Fibroblast of lung (primary cell): ENCODE results near the gene PRXL2A. TPM values are rescaled to one million over a fixed set of nuclear protein-coding genes. Genes with fewer than 3 reads are reported as not detected.

Experiments used
- DNase-seq, 2 donors: peaks; one replicate each; pipeline versions ENCODE4 v3.0.0 to v3.0.0-alpha.2; 2010; ENCODE audit warnings: low read depth in 2 of 2
- H2AFZ ChIP-seq: 2 replicates; pipeline ENCODE4 v1.5.1; 2012; ENCODE audit warnings: low read length, control low read depth, inconsistent platforms
- H3K27ac ChIP-seq: 2 replicates; pipeline ENCODE4 v1.5.1; 2011; ENCODE audit warnings: low read length, control low read depth; ENCODE audit not compliant: insufficient read depth
- H3K27me3 ChIP-seq: 2 replicates; pipeline ENCODE4 v1.5.1; 2011; ENCODE audit warnings: mild to moderate bottlenecking, low read length; ENCODE audit not compliant: control insufficient read depth, insufficient read depth
- H3K36me3 ChIP-seq: 2 replicates; pipeline ENCODE4 v1.5.1; 2011; ENCODE audit warnings: low read length; ENCODE audit not compliant: control insufficient read depth, insufficient read depth
- H3K4me1 ChIP-seq: 2 replicates; pipeline ENCODE4 v1.5.1; 2011; ENCODE audit warnings: low read length; ENCODE audit not compliant: control insufficient read depth, insufficient read depth; ENCODE audit errors: extremely low read depth
- H3K4me2 ChIP-seq: 2 replicates; pipeline ENCODE4 v1.5.1; 2011; ENCODE audit warnings: low read length, control low read depth; ENCODE audit not compliant: insufficient read depth; ENCODE audit errors: extremely low read depth
- H3K4me3 ChIP-seq, 4 experiments: fragments of 200-600 bp in 1 of 4; sonication (generic) in 1 of 4; replicated peaks in 1 of 4; 2 replicates each; pipeline ENCODE4 v1.5.1; 2011 to 2016; ENCODE audit warnings: low read length in 4 of 4, low read depth in 3 of 4, mild to moderate bottlenecking in 3 of 4, control low read depth in 2 of 4, inconsistent platforms in 1 of 4, mixed read lengths in 1 of 4; ENCODE audit not compliant: insufficient read depth in 1 of 4; ENCODE audit errors: control extremely low read depth in 1 of 4
- H3K79me2 ChIP-seq: 2 replicates; pipeline ENCODE4 v1.5.1; 2012; ENCODE audit warnings: mild to moderate bottlenecking, low read length, inconsistent platforms; ENCODE audit not compliant: control insufficient read depth, insufficient read depth
- H3K9ac ChIP-seq: 2 replicates; pipeline ENCODE4 v1.5.1; 2011; ENCODE audit warnings: mild to moderate bottlenecking, low read length, control low read depth; ENCODE audit not compliant: insufficient read depth
- H3K9me3 ChIP-seq: 2 replicates; pipeline ENCODE4 v1.5.1; 2012; ENCODE audit warnings: low read depth, low read length; ENCODE audit not compliant: control insufficient read depth, insufficient read depth
- H4K20me1 ChIP-seq: 2 replicates; pipeline ENCODE4 v1.5.1; 2011; ENCODE audit warnings: low read length; ENCODE audit not compliant: control insufficient read depth, insufficient read depth; ENCODE audit errors: extremely low read depth
- EZH2 ChIP-seq: IDR thresholded peaks from 2 replicates; pipeline ENCODE4 v1.5.1; 2012; ENCODE audit warnings: low read length, control low read depth, mild to moderate bottlenecking; ENCODE audit errors: missing control alignments
- polyA plus RNA-seq, 2 donors: library from polyadenylated mRNA; depleted of rRNA in 1 of 2; stranded (reverse) in 1 of 2; unstranded in 1 of 2; fragments of >200 nt; gene quantifications; 2 replicates each; pipeline ENCODE4 v1.2.1, GENCODE V29; 2011 to 2012; ENCODE audit warnings: missing spikeins in 1 of 2
- total RNA-seq: library from RNA; depleted of rRNA; stranded (reverse); fragments of >200 nt; gene quantifications from 2 replicates; pipeline ENCODE4 v1.2.1, GENCODE V29; 2014
- TF ChIP-seq, protein P1 (sequence below), 2 donors: IDR thresholded peaks in 1 of 2; conservative IDR thresholded peaks in 1 of 2; 1 replicate in 1 of 2; 2 replicates in 1 of 2; pipeline ENCODE4 v1.5.1; 2011 to 2012; ENCODE audit warnings: low read length in 2 of 2, control low read depth in 1 of 2, inconsistent platforms in 1 of 2, low read depth in 1 of 2, mild to moderate bottlenecking in 1 of 2

The PRXL2A gene
- total and polyA plus RNA-seq, 2 donors (not counting 1 experiment from before 2014, with no cell fraction given): 1.6 to 19.2 TPM

DNA sequence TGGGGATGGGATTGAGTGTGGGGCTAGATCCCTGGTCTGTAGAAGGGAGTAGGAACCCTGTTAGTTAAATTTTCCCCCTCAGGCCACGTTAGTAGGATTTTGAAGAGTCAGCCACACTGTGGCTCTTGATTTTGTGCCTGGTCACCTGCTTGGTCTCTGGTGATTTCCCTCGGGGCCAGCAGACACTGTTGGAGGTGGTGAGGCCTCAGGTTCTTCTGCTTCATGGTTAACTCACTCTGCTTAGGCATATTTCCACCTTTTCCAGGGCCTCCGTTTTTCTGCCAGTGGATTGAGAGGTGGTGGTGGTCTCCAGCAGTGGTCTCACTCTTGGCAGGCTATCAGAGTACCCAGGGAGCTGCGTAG, 49.9 kb downstream of the PRXL2A start:
- Histone ChIP-seq H3K27ac (no peak overlapping the region), H3K27me3 (no peaks in the 10 kb centered on the region), H3K4me1 (peaks cover 30% of the 10 kb centered on the region), H3K79me2 (peaks cover 71% of the 10 kb centered on the region), H3K36me3 (no peaks in the 10 kb centered on the region), H4K20me1 (no peaks in the 10 kb centered on the region), H3K9me3 (no peaks in the 10 kb centered on the region), H3K4me2 (no peak overlapping the region), H3K9ac (no peak overlapping the region), H2AFZ (no peak overlapping the region), H3K4me3 (no peak overlapping the region)
- TF ChIP-seq EZH2: no peak
- TF ChIP-seq, protein P1, sequence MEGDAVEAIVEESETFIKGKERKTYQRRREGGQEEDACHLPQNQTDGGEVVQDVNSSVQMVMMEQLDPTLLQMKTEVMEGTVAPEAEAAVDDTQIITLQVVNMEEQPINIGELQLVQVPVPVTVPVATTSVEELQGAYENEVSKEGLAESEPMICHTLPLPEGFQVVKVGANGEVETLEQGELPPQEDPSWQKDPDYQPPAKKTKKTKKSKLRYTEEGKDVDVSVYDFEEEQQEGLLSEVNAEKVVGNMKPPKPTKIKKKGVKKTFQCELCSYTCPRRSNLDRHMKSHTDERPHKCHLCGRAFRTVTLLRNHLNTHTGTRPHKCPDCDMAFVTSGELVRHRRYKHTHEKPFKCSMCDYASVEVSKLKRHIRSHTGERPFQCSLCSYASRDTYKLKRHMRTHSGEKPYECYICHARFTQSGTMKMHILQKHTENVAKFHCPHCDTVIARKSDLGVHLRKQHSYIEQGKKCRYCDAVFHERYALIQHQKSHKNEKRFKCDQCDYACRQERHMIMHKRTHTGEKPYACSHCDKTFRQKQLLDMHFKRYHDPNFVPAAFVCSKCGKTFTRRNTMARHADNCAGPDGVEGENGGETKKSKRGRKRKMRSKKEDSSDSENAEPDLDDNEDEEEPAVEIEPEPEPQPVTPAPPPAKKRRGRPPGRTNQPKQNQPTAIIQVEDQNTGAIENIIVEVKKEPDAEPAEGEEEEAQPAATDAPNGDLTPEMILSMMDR (conservative IDR thresholded peaks at IDR 0.05 in 1 of 2, IDR thresholded peaks at IDR 0.05 in 1 of 2; ENCODE audit: low read depth in 1 of 2, low read length in 2 of 2): no peak
- DNase-seq: no peak

DNA sequence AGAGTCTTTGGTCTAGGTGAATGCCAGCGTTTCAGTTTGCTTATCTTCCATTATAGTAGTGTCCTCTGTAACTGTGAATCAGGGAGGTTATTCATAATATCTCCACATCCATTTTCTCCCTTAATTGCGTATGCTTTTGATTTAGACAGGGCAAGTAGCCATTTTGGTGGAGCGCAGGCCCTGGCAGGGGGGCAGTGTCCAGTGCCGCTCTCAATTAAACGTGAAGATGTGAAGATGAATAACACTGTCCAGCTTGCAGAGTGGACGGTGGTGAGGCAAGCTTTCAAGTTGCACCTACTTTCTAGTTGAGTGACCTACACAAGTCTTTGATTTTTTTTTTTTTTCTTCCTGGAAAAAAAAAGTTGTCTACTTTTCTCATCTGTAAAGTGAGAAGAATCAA, 50.3 kb downstream of the PRXL2A start:
- Histone ChIP-seq H3K4me1 (peaks cover 32% of the 10 kb centered on the region), H3K36me3 (no peaks in the 10 kb centered on the region), H3K79me2 (peaks cover 72% of the 10 kb centered on the region), H2AFZ (no peak overlapping the region), H4K20me1 (no peaks in the 10 kb centered on the region), H3K4me2 (no peak overlapping the region), H3K9ac (no peak overlapping the region), H3K27me3 (no peaks in the 10 kb centered on the region), H3K9me3 (no peaks in the 10 kb centered on the region), H3K27ac (peak overlapping the region; percentile 18), H3K4me3 (no peak overlapping the region)
- no peak for DNase-seq
- TF ChIP-seq, protein P1 (conservative IDR thresholded peaks at IDR 0.05 in 1 of 2, IDR thresholded peaks at IDR 0.05 in 1 of 2; ENCODE audit: low read depth in 1 of 2, low read length in 2 of 2): no peak
- no peak for TF ChIP-seq EZH2

DNA sequence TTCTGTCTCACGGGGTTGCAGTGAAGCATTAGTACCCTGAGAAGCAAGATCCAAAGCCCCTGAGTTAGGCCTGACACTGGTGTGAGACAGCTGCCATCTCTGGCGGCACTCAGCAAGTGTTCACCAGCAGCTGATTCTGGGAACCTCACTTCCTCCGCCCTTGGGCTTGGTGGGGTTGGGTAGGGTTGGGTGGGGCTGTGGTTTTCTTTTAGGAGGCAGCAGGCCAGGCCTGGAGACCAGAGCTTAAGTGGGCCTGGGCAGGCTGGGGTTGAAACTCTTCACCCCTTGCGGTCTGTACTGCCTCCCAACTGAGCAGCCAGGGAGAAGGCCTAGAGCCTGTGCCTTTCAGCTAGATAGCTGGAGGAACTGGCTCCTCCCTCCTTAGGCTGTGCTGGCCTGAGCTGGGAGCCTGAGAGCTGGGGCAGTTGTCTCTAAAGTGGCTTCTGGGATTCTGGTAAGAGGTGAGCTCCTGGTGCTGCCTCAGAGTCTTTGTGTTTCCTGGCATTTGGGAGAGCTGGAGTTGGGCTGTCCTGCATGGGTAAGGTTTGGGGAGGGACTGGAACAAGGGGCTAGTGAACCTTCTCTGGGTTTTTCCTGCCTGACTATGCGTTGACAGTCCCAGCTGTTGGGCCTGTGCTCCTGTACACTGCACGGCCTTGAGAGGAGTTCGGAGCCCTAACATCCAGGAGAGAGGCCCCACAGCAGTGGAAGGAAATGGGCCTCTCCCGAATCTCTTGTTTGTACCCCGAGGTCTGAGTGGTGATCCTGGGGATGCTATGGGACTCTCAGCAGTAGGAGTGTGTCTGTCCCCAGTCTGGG, 50.9 kb downstream of the PRXL2A start:
- Histone ChIP-seq H3K4me2 (no peak overlapping the region), H3K27ac (peak overlapping the region; percentile 35), H3K36me3 (no peaks in the 10 kb centered on the region), H3K9ac (peak overlapping the region; percentile 16), H3K4me1 (peaks cover 38% of the 10 kb centered on the region), H3K4me3 (peak overlapping the region in 1 of 4 experiments; percentile 12), H3K27me3 (no peaks in the 10 kb centered on the region), H3K79me2 (peaks cover 78% of the 10 kb centered on the region), H3K9me3 (no peaks in the 10 kb centered on the region), H4K20me1 (no peaks in the 10 kb centered on the region), H2AFZ (no peak overlapping the region)
- TF ChIP-seq EZH2: no peak
- TF ChIP-seq, protein P1 (conservative IDR thresholded peaks at IDR 0.05 in 1 of 2, IDR thresholded peaks at IDR 0.05 in 1 of 2; ENCODE audit: low read depth in 1 of 2, low read length in 2 of 2): no peak
- peak; percentile 88 to 89 for DNase-seq
